GM04503 (cell line): ENCODE measurements around the gene TPP1.

Source experiments
- DNase-seq: peaks from one replicate; pipeline ENCODE4 v3.0.0-alpha.2; 2012; ENCODE audit warnings: low read depth

Gene TPP1

DNA sequence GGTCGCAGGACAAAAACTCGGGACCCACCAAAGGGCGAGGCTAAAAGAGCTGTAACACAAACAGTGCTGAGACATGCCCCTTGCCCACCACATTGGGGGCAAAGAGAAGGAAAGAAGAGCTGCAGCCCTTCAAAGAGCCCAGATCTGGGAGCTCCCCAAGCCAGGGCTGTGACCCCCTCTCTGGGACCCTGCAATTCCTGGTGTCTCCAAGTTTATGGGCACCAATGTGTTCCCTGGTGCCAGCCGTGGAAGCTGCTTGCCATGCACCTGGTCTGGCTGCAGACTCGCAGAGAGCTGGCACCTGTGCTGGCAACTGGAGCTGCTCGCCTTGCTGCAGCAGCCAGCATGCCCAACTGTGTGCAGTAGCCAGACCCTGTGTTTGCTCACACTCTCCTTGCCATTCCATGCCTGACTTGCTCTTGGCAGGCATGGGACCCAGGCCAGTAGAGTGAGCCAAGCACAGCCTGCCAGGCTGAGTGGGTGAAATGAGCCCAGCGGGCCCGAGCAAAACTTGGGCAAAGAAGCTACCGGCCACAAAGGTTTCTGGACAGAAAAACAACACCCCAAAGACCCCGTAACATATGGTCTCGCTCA, 31.8 kb downstream of the TPP1 start:
- DNase-seq: no peak

DNA sequence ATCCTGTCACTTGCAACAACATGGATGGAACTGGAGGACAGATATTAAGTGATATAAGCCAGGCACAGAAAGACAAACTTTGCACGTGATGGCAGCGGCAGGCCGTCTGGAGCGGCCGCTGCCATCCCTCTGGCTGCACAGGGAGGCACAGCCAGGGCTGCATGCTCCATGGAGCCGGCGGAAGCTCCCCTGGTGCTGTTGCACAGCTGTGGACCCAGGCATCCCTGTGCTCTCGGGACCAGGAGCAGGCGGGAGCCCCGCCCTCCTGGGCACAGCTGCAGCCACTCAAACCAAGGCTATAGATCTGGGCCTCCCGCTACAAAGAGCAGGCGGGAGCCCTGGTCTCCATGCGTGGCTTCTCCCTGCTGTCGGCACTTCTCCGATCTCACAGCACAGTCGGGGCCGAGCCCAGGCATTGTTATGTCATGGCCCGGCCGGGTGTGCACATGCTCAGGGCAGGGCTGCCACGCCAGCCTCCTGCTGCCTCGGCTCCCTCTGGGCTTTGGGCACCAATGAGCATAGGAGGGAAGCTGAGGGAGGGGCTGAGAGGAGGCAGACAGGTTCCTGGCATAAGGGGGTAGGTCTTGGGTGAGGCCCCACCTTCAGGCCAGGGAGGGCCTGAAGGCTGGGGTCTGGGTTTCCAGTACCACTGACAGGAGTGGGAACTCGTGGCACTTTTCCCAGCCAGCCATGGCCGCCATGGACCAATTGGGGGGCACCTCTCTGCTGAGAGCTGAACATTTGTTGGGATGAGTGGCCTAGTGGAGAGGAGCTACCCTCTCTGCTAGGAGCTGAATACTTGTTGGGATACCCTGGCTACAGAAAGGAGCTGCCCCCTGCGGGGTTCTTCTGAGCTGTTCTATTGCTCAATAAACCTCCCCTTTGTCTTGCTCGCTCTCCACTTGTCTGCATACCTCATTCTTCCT, 32.5 kb downstream of the TPP1 start:
- no peak for DNase-seq

DNA sequence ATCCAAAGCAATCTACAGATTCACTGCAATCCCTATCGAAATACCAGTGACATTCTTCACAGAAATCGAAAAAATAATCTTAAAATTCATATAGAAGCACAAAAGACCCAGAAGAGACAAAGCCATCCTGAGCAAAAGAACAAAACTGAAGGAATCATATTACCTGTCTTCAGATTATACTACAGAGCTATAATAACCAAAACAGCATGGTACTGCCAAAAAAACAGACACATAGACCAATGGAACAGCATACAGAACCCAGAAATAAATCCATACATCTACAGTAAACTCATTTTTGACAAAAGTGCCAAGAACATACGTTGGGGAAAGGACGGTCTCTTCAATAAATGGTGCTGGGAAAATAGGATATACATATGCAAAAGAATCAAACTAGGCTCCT, 34.7 kb downstream of the TPP1 start:
- no peak for DNase-seq

DNA sequence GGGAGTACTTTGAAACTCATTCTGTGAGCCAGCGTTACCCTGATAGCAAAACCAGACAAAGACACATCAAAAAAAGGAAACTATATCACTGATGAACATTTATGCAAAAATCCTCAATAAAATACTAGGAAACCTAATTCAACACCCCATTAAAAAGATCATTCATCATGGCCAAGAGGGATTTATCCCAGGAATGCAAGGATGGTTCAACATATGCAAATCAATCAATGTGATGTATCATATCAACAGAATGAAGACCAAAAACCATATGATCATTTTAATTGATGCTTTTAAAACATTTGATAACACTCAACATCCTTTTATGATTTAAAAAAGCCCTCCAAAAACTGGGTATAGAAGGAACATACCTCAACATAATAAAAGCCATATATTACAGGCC, 35.6 kb downstream of the TPP1 start:
- no peak for DNase-seq

DNA sequence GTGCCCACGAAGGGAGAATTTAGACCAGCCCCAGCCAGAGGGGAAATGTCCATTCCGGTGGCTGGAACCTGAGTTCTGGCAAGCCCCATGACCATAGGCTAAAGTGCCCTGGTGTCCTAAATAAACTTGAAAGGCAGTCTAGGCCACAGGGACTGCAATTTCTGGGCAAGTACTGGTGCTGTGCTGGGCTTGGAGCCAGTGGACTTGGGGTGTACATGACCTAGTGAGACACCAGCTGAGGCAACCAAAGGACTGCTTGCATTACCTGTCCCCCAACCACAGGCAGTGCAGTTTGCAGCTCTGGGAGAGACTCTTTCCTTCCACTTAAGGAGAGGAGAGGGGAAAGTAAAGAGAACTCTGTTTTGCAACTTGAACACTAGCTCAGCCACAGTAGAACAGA, 39.5 kb downstream of the TPP1 start:
- DNase-seq: no peak

DNA sequence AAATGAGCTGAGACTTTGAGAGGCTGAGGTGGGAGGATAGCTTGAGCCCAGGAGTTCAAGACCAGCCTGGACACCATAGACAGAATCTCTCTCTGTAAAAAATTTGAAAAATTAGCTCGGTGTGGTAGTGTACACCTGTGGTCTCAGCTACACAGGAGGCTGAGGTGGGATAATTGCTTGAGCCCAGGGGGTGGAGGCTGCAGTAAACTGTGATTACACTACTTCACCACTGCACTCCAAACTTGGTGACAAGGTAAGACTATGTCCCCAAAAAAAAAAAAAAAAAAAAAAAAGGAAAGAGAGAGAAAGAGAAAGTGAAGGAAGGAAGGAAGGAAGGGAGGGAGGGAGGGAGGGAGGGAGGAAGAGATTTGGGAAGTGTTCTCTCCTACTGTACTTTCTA, 41.1 kb downstream of the TPP1 start:
- DNase-seq: no peak

DNA sequence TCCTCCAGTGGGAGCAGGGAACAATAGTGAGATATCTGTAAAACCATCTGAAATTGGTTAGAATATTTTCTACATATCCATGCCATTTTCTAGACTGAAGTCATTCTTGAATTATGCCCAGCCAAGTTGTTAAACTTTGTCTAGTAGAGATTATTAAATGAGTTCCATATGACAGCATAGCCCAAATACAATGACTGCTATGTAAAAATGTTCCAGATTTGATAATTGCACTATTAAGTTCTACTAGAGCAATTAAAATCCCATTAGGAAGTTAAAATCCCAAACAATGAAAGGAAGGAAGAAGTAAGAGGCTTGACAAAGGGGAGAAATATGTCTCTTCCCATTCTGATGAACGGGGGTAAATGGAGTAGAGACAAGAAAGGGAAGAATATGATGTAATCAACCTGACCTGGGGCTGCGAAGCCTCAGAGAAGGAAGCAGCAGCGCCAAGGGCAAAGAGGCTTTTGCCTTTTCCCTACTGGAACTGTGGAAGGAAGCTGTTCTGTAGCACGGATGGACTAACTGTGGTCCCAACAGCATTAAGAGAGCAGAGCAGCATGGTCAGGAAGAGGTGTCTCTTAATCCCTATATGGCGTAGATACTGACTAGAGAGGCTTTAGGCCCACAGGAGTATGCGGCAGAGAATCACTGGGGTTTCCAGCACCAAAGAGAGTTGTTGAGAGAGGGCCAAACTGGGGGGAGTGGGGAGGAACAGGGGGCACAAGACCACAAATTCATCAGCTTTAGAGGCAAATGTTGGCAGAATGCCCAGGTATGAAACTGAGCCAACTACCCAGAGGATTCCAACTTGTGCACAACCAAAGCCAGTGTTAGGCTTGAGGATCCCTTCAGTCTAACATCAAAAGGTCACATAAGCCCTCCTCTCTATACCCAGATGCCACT, 42.5 kb downstream of the TPP1 start:
- peak; percentile 89 for DNase-seq

DNA sequence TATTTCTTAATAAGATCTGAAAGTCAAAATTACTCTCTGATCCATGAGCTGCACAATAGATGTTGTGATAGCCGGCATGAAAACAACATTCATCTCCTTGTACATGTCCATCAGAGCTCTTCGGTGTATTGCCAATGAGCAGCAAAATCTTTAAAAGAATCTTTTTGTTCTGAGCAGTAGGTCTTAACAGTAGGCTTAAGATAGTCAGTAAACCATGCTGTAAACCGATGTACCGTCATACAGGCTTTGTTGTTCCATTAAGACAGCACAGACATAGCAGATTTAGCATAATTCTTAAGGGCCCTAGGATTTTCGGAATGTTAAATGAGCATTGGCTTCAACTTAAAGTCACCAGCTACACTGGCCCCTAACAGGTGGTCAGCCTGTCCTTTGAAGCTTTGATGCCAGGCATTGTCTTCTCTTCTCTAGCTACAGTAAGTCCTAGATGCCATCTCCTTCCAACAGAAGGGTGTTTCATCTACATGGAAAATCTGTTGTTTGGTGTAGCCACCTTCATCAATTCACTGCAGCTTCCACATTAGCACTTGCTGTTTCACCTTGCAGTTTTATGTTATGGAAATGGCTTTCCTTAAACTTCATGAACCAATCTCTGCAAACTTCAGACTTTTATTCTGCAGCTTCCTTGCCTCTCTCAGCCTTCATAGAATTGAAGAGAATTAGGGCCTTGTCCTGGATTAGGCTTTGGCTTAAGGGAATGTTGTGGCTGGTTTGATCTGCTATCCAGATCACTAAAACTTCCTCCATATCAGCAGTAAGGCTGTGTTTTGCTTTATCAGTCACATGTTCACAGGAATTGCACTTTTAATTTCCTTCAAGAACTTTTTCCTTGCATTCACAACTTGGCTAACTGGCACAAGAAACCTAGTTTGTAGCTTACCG, 44.2 kb downstream of the TPP1 start:
- DNase-seq: no peak

DNA sequence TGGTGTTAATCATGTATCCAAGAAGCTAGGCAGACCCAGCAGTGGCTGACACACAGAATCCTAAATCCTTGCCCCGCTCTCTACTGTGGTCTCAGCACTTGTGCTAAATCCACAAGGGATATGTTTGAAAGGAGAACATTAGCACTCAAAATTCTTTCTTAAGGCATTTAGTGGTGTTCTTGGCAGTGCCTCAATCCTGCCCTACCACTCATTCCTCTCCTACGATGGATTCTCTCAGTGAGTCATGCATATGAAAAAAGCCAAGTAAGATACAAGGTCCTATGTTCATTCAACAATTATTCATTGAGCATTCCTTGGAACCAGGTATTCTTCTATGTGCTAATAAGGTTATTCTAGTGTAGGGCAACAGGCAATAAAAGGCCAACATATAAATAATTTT, 47.0 kb downstream of the TPP1 start:
- DNase-seq: peak; percentile 61

DNA sequence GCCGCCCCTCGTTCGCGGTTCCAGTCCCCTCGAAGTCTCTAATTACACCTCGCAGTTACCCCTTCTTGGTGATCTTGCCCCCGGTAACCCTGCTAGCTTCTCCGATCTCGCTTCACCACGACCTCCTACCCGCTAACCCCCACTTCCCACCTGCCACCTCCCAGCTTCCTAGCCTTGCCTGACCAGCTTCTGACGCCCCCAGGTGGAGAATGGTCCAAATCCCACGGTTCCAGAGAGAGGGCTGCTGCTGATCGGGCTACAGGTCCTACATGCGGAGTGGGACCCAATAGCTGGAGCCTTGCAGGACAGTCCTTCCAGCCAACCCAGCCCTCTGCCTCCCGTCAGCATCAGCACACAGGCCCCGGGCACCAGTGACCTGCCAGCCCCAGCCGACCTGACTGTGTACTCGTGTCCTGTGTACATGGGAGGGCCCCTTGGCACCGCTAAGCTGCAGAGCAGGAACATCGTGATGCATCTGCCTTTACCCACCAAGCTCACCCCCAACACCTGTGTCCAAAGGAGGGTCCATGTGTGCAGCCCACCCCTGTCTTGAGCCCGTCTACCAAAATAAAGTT, 47.7 kb downstream of the TPP1 start:
- DNase-seq: no peak

DNA sequence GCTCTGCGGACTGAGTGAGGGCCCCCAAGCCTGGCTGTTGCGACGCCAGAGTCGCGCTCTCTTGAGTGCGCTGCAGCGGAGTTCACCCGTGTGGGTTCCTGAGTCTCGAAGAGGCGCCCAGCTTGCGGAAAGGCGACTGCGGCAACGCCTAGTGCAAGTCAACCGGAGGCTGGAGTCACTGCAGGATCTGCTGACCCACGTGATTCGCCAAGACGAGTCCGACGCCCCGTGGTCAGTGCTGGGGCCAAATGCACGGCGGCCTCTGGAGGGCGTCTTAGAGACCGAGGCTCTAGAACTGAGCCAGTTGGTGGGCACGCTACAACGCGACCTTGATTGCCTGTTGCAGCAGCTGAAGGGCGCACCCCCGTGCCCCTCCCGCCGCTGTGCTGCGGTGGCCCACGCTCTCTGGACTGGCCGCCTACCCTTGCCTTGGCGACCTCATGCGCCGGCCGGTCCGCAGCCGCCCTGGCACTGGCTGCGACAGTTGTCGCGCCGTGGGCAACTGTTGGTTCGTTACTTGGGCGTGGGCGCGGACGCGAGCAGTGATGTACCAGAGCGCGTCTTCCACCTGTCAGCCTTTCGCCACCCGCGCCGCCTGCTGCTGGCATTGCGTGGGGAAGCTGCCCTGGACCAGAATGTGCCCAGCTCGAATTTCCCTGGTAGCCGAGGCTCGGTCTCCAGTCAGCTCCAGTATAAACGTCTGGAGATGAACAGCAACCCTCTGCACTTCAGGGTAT, 48.4 kb downstream of the TPP1 start:
- no peak for DNase-seq

DNA sequence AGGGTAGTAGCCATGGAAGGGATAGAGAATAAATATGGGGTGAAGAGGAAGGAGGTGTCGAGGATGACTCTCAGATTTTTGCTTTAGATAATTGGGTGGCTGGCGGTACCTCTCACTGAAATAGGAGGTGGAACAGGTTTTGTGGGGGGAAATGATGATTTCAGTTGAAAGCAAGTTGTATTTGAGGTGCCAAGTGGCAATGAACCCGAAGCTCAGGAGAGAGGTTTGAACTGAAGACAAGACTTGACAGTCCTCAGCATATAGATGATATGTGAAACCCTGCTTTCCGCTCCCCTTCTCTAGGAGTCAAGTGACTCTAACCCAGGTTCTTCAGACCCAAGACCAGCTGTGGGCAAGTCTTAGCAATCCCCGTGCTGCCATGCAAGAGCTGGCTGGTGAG, 49.5 kb downstream of the TPP1 start:
- no peak for DNase-seq

DNA sequence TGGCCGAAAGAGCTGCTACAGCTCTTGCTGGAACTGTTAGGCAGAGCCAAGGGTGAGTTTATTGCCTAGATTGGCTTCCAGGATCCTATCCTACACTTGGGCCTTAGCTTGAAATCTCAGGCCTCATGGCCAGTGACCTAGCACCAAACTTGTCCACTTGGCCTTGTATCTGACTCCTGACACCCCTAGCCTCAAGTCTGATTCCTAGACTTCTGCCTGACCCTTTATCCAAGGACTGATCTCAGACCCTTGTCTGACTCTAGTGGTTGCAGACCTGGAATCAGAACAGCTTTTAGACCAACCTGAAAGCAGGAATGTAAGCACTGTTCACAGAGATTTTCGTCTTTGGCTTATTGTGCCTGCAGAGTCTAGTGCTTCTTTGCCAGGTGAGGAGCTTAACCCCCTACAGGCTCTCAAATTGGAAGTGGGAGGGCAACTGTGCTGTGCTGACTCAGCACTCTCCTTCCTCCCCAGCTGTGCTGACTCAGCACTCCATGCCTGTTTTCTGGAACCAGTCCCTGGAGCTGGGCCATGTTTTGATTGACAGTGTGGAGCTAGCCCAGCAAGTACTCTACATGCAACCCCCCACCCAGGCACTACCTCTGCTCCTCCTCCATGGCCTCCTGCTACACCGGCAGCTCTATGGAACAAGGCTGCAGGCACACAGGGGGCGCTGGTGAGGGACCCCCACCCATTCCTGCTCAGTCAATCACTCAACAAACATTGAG, 50.9 kb downstream of the TPP1 start:
- DNase-seq: no peak

DNA sequence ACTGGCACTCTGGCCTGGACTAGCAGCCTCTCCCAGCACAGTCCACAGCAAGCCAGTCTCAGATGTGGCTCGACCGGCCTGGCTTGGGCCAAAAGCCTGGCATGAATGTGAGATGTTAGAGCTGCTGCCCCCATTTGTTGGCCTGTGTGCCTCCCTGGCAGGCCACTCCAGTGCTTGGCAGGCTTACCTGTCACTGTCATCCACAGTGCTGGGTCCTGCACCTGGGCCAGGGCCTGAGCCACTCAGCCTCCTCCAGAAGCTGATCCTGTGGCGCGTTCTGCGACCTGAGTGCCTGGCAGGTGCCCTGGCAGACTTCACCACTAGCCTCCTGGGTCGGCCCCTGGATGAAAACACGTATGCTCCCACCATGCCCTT, 51.9 kb downstream of the TPP1 start:
- DNase-seq: no peak

DNA sequence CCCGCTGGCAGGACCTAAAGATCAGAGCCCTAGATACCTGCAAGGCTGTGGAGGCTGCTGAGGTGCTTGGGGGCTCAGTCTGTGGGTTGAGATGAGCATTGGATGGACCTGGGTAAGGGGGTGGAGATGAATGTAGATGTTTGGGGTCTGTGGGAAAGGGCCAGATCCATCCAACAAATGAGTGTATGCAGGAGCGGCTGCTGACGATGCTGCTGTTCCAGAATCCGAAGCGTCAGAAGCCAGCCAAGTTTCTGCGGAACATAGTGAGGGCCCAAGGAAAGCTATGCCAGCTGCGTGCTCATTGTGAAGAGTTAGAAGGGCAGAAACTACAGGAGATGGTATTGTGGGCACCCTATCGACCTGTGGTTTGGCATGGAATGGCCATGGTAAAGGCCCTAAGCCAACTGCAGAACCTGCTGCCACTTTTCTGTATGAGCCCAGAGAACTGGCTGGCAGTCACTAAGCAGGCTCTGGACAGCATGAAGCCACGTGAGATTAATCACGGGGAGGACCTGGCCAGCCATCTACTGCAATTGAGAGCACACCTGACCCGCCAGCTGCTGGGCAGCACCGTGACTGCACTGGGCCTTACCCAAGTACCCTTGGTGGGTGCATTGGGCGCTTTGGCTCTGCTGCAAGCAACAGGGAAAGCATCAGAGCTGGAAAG, 52.4 kb downstream of the TPP1 start:
- no peak for DNase-seq

DNA sequence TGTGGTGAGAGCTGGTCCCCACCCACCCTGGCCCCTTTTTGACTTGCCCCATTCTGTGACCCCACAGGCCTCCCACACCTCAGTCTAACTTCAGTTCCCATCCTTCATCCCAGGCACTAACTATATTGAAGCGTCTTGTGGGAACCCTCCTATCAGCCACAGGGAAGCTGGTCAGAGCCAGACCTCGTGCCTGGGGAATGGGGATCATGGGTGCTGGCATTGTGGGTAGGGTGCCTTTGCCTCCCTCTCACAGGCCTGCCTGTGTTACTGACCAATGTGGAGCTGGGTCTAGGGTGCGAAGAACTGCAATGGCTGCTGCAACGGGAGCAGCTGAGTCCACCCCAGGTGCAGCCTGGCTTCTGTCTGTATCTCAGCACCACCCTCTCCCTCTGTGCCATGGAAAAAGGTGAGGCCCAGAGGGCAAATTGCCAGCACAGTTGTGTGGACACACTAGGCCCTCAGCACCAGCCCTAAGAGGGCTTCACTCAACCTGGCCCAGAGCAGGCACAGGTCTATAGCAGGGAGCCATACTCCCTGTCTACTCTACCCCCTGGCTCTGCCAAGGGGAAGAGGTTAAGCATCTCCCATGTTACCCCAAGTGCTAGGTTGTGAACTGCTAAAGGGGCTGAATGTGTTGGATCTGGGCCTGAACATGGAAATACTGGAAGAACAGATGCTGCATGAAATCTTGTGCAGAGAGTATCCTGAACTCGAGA, 53.1 kb downstream of the TPP1 start:
- DNase-seq: no peak

DNA sequence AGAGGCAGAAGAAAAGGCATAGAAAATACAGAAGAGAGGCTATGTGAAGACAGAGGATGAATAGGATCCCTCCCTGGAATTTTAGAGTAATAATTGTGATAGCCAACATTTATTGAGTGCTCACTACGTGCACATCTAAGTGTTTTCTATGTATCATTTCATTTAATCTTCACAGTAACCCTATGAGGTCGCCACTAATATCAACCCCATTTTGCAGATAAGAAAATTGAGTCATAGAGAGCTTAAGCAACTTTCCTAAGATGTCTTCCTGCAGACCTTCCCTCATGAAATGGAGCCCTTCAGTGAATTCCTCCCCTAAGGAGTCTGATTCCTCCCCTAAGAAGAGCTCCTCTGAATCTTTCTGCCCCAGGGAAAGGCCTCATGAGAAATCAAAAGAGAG, 53.9 kb downstream of the TPP1 start:
- DNase-seq: no peak

DNA sequence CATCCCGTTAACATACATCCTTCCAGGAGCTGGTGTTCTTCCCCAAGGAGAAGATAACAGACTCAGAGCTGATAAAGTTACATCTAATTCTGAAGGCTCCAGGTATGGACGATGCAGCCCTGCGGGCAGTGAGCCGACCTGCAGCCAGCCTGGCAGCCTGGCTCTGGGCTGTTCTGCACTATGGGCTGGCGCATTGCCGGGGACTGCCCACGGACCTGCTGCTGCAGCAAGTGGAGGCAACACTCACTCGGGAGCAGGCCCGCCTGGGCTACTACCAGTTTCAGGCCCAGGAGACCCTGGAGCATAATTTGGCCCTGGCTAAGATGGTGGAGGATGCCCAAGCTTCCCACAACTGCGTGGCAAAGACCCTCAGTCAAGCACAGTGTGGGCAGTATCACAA, 55.6 kb downstream of the TPP1 start:
- no peak for DNase-seq

DNA sequence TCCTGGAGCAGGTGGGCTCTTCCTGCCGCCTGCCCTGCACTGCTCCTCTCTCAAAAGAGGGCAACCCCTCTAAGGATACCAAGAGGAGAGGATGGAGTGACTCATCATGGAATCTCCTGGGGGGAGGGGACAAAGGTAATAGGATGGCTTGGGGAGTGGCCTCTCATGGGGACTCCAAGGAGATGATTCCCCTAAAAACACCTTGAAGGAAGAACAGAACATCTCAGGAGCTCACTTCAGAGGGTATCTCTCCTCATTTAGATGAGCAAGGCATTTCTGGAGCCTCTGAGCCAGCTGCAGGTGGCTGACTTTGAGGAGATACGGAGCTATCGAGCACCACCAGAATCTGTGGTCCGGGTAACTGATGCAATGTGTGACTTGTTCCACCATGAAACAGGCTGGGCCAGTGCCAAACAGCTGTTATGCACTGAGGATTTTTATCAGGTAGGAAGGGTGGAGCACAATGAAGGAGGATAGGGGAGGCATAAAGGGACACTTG, 56.1 kb downstream of the TPP1 start:
- DNase-seq: no peak
